ENCODE results near the gene RHOV. TPM values are rescaled to one million over a fixed set of nuclear protein-coding genes. Genes with fewer than 3 reads are reported as not detected.

Gene RHOV
- total RNA-seq, 1 experiment from 2014 or later = 0.12 TPM

DNA sequence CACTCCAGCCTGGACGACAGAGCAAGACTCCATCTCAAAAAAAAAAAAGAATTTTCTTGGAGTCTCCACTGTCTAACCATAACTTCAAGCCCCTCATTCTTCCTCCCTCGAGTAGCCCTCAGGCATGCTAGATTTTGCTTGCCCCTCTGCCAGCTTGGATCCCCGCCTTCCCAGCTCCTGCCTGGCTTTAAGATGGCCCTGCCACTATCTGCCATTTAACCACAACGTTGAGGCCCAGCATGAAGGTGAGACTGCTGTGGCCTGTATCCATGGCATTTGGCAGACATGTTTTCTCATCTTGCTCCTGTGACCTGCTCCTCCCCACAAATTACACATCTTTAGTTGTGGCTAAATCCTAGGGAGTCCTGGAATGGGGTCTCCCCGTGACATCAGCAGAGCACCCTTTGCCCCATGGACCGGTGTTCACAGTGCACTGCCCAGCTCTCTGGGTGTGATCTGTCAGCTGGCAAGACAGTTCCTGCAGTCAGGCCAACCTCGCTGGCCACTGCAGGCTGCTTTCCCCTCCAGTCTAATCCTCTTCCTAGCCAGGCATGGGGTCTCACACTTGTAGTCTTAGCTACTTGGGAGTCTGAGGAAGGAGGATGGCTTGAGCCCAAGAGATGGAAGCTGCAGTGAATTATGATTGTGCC, 30.6 kb upstream of the RHOV start:
- DNase-seq (ENCODE audit: low read depth) = no peak

- no peak for DNase-seq (ENCODE audit: low read depth)
Observed at GRCh38 chr15:40902605-40903561, 28.8 kb upstream of the RHOV start.

DNA sequence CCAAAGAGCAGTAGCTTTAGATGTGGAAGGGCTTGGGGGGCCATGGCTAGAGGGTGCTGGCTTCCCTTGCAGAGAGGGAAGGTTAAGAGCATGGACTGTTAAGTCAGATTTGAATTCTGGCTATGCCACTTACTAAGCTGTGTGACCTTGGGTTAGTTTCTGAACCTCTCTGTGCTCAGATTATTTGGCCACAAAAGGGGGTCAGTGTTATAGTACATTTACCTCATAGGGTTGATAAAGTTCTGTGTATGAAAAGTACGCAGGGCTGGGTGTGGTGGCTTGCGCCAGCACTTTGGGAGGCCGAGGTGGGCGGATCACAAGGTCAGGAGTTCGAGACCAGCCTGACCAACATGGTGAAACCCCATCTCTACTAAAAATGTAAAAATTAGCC, 27.0 kb upstream of the RHOV start:
- DNase-seq (ENCODE audit: low read depth) = no peak

DNA sequence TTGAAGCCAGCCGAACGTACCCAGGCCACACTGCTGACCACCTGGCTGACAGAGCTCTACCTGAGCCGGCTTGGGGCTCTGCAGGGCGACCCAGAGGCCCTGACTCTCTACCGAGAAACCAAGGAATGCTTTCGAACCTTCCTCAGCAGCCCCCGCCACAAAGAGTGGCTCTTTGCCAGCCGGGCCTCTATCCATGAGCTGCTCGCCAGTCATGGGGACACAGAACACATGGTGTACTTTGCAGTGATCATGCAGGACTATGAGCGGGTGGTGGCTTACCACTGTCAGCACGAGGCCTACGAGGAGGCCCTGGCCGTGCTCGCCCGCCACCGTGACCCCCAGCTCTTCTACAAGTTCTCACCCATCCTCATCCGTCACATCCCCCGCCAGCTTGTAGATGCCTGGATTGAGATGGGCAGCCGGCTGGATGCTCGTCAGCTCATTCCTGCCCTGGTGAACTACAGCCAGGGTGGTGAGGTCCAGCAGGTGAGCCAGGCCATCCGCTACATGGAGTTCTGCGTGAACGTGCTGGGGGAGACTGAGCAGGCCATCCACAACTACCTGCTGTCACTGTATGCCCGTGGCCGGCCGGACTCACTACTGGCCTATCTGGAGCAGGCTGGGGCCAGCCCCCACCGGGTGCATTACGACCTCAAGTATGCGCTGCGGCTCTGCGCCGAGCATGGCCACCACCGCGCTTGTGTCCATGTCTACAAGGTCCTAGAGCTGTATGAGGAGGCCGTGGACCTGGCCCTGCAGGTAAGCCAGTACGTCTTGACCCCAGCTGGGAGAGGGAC, 26.4 kb upstream of the RHOV start:
- no peak for DNase-seq (ENCODE audit: low read depth)

DNA sequence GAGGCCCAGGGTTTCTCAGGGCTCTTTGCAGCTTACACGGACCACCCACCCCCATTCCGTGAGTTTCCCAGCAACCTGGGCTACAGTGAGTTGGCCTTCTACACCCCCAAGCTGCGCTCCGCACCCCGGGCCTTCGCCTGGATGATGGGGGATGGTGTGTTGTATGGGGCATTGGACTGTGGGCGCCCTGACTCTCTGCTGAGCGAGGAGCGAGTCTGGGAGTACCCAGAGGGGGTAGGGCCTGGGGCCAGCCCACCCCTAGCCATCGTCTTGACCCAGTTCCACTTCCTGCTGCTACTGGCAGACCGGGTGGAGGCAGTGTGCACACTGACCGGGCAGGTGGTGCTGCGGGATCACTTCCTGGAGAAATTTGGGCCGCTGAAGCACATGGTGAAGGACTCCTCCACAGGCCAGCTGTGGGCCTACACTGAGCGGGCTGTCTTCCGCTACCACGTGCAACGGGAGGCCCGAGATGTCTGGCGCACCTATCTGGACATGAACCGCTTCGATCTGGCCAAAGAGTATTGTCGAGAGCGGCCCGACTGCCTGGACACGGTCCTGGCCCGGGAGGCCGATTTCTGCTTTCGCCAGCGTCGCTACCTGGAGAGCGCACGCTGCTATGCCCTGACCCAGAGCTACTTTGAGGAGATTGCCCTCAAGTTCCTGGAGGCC, 25.6 kb upstream of the RHOV start:
- DNase-seq (ENCODE audit: low read depth) = no peak

GRCh38 chr15:40894681-40895448, 20.8 kb upstream of the RHOV start:
- DNase-seq (ENCODE audit: low read depth) = peak; percentile 79

DNA sequence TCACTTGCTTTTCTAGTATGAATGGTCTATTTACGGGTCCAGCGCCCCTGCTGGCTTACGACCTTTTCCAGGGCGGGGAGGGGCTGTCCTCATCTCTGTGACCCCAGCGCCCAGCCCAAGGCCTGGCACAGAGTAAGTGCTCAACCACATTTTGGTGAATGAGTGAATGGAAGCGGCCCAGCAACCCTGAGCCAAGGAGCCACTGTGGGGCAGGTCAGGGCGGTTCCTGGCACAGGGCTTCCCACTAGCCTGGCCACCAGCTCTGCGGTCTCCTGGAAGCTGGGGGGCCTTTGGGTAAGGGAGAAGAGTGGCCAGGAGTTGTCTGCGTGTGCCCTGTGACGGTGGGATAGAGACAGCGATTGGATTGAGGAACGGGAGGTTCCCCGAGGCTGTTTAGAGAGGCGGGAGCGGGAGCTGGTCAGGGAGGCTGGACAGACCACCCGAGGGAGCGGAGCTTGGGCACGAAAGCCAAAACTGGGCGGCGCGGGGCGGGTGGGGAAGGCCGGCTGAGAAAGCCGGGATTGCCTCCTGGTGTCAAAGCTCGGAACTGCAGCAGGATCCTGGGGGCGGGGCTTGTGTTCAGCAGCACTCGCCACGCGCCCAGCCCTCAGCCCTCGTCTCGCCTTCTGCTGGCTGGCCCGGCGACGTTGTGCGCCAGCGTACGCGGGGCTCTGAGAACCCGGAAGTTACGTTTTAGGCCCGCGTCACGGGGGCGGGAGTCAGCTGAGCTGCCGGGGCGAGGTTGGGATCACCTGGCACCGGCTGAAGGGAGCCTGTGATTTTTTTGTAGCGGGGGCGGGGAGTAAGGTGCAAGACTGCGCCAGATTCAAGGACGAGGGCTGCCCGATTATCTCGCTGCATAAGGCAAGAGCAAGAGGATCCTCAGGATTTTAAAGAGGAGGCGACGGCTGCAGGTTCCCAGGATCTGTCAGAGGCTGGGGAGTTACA, 20.0 kb upstream of the RHOV start, which contains the start of gene VPS18:
TSS of gene VPS18 (plus strand) at position 718 of the 948 bp plus-strand sequence. CDS start 319 bp downstream, outside the sequence.
- peak; percentile 94 for DNase-seq (ENCODE audit: low read depth)

- no peak for DNase-seq (ENCODE audit: low read depth)
Observed at GRCh38 chr15:40893019-40893670, 19.1 kb upstream of the RHOV start.

- DNase-seq (ENCODE audit: low read depth) = no peak
Observed at GRCh38 chr15:40892447-40893012, 18.5 kb upstream of the RHOV start.

- DNase-seq (ENCODE audit: low read depth) = peak; percentile 61
Observed at GRCh38 chr15:40891810-40892446, 17.9 kb upstream of the RHOV start.

DNA sequence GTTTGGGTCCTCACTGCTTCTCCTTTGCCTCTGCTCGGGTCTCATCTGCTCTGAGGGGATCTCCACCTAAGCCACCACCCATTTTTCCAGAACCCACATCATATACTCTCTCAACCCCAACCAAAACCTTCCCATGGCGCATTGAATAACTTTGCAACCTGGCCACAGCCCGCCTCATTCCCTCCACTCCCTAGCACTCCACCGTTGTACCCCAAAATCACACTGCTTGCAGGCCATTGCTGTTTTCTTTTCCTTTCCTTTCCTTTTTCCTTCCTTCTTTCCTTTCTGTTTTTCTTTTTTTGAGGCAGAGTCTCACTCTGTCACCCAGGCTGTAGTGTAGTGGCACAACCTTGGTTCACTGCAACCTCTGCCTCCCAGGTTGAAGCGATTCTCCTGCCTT, 17.1 kb upstream of the RHOV start:
- no peak for DNase-seq (ENCODE audit: low read depth)

DNA sequence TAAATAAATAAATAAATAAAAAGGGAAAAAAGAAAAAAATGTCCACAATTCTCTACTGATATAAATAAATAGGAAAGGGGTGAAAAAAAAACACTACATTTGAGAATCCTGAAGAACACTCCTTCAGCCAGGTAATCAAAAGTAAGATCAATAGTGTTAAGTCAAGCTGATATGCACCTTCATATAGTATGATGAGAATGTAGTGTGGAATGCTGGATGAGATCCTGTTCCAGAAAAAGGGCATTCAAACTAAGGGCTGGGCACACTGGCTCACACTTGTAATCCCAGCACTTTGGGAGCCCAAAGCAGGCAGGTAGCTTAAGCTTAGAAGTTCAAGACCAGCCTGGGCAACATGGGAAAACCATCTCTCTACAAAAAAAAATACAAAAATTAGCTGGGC, 15.1 kb upstream of the RHOV start:
- DNase-seq (ENCODE audit: low read depth) = no peak

DNA sequence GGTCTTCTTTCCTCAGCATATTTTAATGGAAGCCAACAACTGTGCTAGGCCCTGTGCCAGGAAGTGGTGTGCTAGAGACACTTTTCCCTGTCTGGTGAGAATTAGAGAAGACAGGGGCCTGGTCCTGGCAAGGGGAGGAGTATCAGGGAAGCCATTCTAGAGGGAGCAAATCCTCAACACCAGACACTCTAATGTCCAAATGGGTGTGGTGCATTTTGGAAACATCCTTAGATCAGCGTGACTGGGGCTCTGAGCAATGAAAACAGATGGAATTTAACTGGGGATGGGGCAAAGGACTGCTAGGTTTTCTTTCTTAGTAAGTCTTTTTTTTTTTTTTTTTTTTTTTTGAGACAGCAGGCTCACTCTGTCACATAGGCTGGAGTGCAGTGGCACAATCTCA, 12.6 kb upstream of the RHOV start:
- DNase-seq (ENCODE audit: low read depth) = no peak

DNA sequence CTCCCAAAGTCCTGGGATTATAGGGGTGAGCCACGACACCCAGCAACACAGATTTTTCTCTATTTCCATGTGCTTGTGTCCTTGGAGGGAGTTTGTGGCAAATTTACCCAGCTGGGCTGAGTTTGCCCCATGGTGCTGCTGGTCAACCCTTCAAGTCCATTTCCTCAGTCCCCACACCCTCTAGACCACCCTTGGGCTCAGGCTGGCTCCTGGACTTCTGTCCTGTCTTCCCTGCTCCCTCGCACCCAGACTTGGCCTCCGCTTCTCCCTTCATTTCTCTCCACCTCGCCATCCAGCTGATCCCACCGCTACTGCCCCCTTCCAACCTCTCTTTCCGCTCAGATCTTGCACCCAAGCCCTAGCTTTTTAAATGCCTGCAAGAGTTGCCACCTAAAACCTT, 7.3 kb upstream of the RHOV start:
- no peak for DNase-seq (ENCODE audit: low read depth)

DNA sequence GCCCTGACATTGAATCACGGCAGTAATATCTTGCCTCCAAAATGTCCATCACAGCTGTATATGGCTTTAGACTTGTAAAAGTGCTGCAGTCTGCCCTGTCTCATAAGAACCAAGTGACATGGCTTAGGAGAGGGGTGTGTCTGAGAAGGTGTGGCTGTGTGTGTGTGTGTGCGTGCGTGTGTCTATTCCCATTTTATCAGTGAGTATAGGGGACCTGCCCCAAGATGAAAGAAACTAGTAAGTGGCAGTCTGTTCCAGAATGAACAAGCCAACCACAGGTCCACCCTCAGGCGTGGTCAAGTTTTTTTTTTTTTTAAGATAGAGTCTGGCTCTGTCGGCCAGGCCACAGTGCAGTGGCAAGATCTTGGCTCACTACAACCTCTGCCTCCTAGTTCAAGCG, 5.6 kb upstream of the RHOV start:
- no peak for DNase-seq (ENCODE audit: low read depth)

DNA sequence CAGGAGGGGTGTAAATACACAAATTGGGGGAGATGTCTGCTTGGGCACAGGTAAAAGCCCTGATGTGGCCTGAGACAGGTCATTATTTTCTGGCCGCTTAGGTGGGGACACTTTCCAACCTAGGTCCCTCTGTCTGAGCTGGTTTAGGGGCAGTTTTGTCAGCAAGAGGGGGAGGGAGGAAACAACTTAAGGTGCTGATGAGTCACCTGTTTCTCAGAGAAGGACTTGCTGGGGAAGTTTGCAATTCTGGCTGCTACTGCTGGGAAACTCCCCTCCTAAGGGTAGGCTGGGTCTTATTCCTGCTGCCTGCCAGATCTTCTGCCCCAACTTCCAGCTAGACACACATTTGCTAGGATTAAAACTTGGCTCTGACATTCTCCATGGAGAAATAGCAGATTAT, 4.8 kb upstream of the RHOV start:
- peak; percentile 78 for DNase-seq (ENCODE audit: low read depth)

GRCh38 chr15:40877694-40878093, 3.7 kb upstream of the RHOV start:
- DNase-seq (ENCODE audit: low read depth) = no peak

- peak; percentile 80 for DNase-seq (ENCODE audit: low read depth)
Observed at GRCh38 chr15:40875991-40876730, 2.1 kb upstream of the RHOV start.
